HUES6 (cell line): ENCODE results near the gene ILKAP.
"Not testable (repeated sequence)": the region's sequence is repeated elsewhere in the genome, so short reads cannot be mapped to it uniquely, and the experiment has no call there.

ENCODE experiments used
- H3K27ac ChIP-seq: 2 replicates; pipeline ENCODE4 v1.7.0; 2013; ENCODE audit warnings: low read depth, mild to moderate bottlenecking, low read length, inconsistent platforms
- H3K27me3 ChIP-seq: 2 replicates; pipeline ENCODE4 v1.6.1; 2013; ENCODE audit warnings: low read length; ENCODE audit not compliant: control insufficient read depth, insufficient read depth
- H3K36me3 ChIP-seq: 2 replicates; pipeline ENCODE4 v1.6.1; 2013; ENCODE audit warnings: low read length; ENCODE audit not compliant: control insufficient read depth, insufficient read depth
- H3K4me1 ChIP-seq: 2 replicates; pipeline ENCODE4 v1.6.1; 2013; ENCODE audit warnings: low read length; ENCODE audit not compliant: control insufficient read depth, insufficient read depth
- H3K4me3 ChIP-seq: 2 replicates; pipeline ENCODE4 v1.5.1; 2013; ENCODE audit warnings: low read depth, low read length
- H3K9ac ChIP-seq: one replicate; pipeline ENCODE4 v1.6.1; 2013; ENCODE audit warnings: mild to moderate bottlenecking, low read length
- H3K9me3 ChIP-seq: 2 replicates; pipeline ENCODE4 v1.6.1; 2013; ENCODE audit warnings: low read depth, low read length; ENCODE audit not compliant: control insufficient read depth, insufficient read depth

The ILKAP gene

GRCh38 chr2:238187618-238188548, 15.6 kb downstream of the ILKAP start:
- H3K9me3 ChIP-seq = no peaks in the 10 kb centered on the region
- no peaks in the 10 kb centered on the region for H3K4me1 ChIP-seq
- no peak overlapping the region for H3K27ac ChIP-seq
- no peaks in the 10 kb centered on the region for H3K27me3 ChIP-seq
- no peak overlapping the region for H3K9ac ChIP-seq
- peaks cover 86% of the 10 kb centered on the region for H3K36me3 ChIP-seq
- H3K4me3 ChIP-seq = no peak overlapping the region

DNA sequence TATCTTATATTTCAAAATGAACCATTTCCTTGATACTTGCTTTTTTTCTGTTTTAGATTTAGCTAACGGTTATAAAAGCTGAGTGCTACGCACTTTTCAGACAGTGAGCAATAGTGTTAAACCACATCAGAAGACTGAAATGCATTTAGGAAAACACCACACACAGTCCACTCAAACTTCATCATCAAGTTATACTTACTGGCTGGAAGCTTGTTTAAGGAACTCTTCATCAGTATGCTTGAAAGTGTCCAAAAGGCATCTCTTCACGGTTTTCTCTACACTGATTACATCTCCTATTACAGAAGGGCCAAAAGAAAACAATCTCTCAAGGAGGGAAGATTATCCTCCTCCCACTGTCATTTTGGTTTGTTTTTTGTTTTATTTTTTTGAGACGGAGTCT, 19.7 kb downstream of the ILKAP start:
- Histone ChIP-seq H3K36me3 (peaks cover 97% of the 10 kb centered on the region), H3K27me3 (no peaks in the 10 kb centered on the region), H3K27ac (no peak overlapping the region), H3K4me1 (no peaks in the 10 kb centered on the region), H3K9ac (no peak overlapping the region), H3K9me3 (no peaks in the 10 kb centered on the region), H3K4me3 (no peak overlapping the region)

DNA sequence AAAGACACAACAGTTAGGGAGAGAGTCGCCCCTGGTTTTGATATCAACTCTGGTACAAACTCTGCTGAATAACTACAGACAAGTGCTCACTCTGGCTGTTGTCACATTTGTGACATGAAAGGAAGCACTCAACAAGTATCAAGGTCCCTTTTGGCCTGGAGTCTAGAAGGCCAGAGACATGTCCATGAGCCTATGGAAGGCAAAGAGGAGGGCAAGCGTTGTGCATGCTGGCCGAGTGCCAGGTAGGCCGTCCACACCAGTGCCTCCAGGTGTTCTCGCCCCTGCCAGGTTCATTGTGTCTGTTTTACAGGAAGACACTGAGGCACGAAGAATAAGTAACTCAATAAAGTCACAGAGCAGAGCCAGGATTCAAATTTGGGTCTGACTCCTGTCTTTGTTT, 21.1 kb downstream of the ILKAP start:
- no peak overlapping the region for H3K9ac ChIP-seq
- no peaks in the 10 kb centered on the region for H3K4me1 ChIP-seq
- H3K36me3 ChIP-seq = peaks cover 97% of the 10 kb centered on the region
- no peaks in the 10 kb centered on the region for H3K27me3 ChIP-seq
- H3K27ac ChIP-seq = no peak overlapping the region
- H3K9me3 ChIP-seq = no peaks in the 10 kb centered on the region
- no peak overlapping the region for H3K4me3 ChIP-seq

DNA sequence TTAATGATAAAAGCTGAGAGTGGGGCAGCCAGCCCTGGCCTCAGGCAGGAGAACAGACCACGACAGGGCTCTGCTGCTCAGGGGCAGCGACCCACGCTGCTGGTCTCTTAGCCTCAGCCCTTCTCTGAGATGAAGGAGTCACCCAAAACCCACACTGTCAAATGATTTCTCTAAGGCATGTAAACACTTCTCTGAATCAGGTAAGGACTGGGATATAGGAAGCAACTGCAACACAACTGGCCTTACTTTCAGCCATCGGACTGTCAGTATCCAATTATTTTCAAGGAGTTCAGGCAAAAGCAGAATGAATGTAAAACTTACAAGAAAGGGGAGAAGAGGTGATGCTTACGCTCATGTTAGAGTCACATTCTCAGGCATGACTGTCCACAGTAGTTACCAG, 22.9 kb downstream of the ILKAP start:
- Histone ChIP-seq H3K4me3 (no peak overlapping the region), H3K4me1 (no peaks in the 10 kb centered on the region), H3K9me3 (no peaks in the 10 kb centered on the region), H3K27me3 (no peaks in the 10 kb centered on the region), H3K36me3 (peaks cover 91% of the 10 kb centered on the region), H3K9ac (no peak overlapping the region), H3K27ac (no peak overlapping the region)

DNA sequence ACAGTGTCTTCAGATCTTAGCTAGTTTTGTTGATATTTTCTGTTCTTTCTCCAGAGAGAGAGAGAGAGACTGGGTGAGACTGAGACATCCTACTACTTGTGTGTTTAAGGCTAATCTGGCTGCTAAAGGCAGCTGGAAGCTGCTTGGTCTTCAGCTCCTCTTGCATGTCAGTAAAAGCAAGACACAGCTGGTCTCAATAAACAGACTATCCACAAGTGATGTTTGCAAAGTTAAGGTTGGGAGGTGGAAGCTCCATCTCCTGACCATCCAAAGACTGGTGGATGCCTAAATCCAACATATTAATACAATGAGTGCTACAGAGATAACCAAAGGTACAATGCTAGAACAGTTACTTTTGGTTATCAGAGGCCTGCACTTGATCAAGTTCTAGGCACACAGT, 26.9 kb downstream of the ILKAP start:
- Histone ChIP-seq H3K4me3 (no peak overlapping the region), H3K36me3 (peaks cover 90% of the 10 kb centered on the region), H3K9ac (no peak overlapping the region), H3K27me3 (no peaks in the 10 kb centered on the region), H3K4me1 (no peaks in the 10 kb centered on the region), H3K27ac (no peak overlapping the region), H3K9me3 (no peaks in the 10 kb centered on the region)

- Histone ChIP-seq H3K9ac (no peak overlapping the region), H3K9me3 (no peaks in the 10 kb centered on the region), H3K36me3 (peaks cover 85% of the 10 kb centered on the region), H3K4me3 (no peak overlapping the region), H3K27me3 (no peaks in the 10 kb centered on the region), H3K27ac (no peak overlapping the region), H3K4me1 (no peaks in the 10 kb centered on the region)
These were observed 28.8 kb downstream of the ILKAP start for GRCh38 chr2:238174701-238175100.

DNA sequence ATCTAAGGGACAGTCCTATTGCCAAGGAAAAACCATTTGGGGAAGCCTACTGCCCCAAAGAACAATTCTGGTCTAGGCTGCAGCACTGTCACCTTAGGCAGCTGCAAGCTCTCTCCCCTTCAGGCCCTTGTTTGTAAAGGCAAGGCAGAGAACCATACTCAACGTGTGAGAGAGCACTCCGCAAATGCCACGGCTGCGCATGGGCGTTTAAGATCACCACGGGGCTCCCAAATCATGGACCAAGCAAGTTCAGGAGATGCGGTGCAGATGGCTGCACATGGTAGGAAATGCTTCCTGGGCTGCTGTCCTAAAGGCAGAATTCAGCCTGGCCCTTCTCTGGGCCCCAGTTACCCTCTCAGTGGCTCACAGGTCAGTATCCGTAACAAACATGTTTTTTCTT, 29.2 kb downstream of the ILKAP start:
- Histone ChIP-seq H3K9me3 (no peaks in the 10 kb centered on the region), H3K36me3 (peaks cover 82% of the 10 kb centered on the region), H3K4me3 (no peak overlapping the region), H3K9ac (no peak overlapping the region), H3K27me3 (no peaks in the 10 kb centered on the region), H3K4me1 (no peaks in the 10 kb centered on the region), H3K27ac (no peak overlapping the region)

GRCh38 chr2:238173692-238174091, 29.8 kb downstream of the ILKAP start:
- Histone ChIP-seq H3K36me3 (peaks cover 82% of the 10 kb centered on the region), H3K9ac (no peak overlapping the region), H3K4me1 (no peaks in the 10 kb centered on the region), H3K9me3 (no peaks in the 10 kb centered on the region), H3K27ac (no peak overlapping the region), H3K4me3 (no peak overlapping the region), H3K27me3 (no peaks in the 10 kb centered on the region)

- Histone ChIP-seq H3K27me3 (no peaks in the 10 kb centered on the region), H3K36me3 (peaks cover 76% of the 10 kb centered on the region), H3K27ac (no peak overlapping the region), H3K9ac (no peak overlapping the region), H3K9me3 (no peaks in the 10 kb centered on the region), H3K4me1 (no peaks in the 10 kb centered on the region), H3K4me3 (no peak overlapping the region)
These were observed 31.1 kb downstream of the ILKAP start for GRCh38 chr2:238172439-238172838.

DNA sequence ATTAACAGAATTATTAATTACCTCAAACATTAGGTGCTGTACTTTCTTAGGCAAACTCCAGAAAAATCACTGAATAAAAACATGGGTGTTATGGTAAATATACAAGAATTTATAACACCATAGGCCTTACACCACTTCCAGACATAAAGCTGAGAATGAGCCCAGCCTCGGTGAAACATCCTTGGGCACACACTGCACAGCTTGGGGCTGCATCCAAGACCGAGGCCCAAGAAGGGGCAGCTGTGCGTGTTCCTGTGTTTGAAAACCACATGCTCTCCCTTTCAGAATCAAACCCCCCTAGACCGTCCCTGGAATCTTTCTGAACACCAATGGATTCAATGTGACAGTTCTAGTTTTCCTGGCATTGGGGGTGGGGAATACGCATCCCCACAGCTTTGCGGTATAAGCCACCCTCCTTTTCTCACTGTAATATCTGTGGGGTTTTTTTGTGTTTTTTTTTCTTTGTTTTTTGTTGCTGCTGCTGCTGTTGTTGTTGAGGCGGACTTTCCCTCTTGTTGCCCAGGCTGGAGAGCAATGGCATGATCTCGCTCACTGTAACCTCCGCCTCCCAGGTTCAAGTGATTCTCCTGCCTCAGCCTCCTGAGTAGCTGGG, 31.8 kb downstream of the ILKAP start:
- no peaks in the 10 kb centered on the region for H3K9me3 ChIP-seq
- H3K4me3 ChIP-seq = no peak overlapping the region
- H3K4me1 ChIP-seq = no peaks in the 10 kb centered on the region
- H3K27ac ChIP-seq = no peak overlapping the region
- H3K27me3 ChIP-seq = no peaks in the 10 kb centered on the region
- H3K36me3 ChIP-seq = peaks cover 69% of the 10 kb centered on the region
- H3K9ac ChIP-seq = no peak overlapping the region

DNA sequence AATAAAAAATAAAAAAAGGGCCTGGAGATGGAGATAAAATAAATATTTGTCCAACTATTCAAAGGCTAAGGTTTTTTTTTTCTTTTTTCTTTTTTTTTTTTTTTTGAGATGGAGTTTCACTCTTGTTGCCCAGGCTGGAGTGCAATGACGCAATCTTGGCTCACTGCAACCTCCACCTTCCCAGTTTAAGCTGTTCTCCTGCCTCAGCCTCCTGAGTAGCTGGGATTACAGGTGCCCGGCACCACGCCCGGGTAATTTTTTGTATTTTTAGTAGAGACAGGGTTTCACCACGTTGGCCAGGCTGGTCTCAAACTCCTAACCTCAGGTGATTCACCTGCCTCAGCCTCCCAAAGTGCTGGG, 32.4 kb downstream of the ILKAP start:
- H3K27ac ChIP-seq, H3K27me3 ChIP-seq, H3K9ac ChIP-seq, H3K4me1 ChIP-seq, H3K9me3 ChIP-seq, H3K4me3 ChIP-seq: not testable (repeated sequence)
- H3K36me3 ChIP-seq = peaks cover 64% of the 10 kb centered on the region
